Ovary (tissue), 9 donors: ENCODE data around the gene LOXHD1. TPM values are rescaled to one million over a fixed set of nuclear protein-coding genes. Genes with fewer than 3 reads are reported as not detected.

Experiments used
- DNase-seq, 5 donors: peaks; one replicate each; pipeline ENCODE4 v3.0.0-alpha.2; 2019 to 2020
- H3K27ac ChIP-seq, 2 donors: fragments of 200-600 bp; one replicate each; pipeline versions ENCODE4 v1.5.1 to v1.8.0; 2019 to 2022
- H3K27me3 ChIP-seq: fragments of 200-600 bp; one replicate; pipeline ENCODE4 v1.8.0; 2022
- H3K36me3 ChIP-seq: fragments of 200-600 bp; sonication (generic); one replicate; pipeline ENCODE4 v1.5.1; 2019
- H3K4me1 ChIP-seq: one replicate; pipeline ENCODE4 v1.8.1; 2013; ENCODE audit warnings: mild to moderate bottlenecking, moderate library complexity; ENCODE audit not compliant: insufficient read depth
- H3K4me3 ChIP-seq: fragments of 200-600 bp; sonication (generic); one replicate; pipeline ENCODE4 v1.5.1; 2017
- H3K9me3 ChIP-seq, 2 donors: fragments of 200-600 bp in 1 of 2; sonication (generic) in 1 of 2; one replicate each; pipeline versions ENCODE4 v1.5.1 to v1.8.1; 2013 to 2019; ENCODE audit warnings: mild to moderate bottlenecking in 1 of 2, moderate library complexity in 1 of 2
- EP300 ChIP-seq: sonication (generic); formaldehyde crosslinking; IDR thresholded peaks from one replicate; pipeline ENCODE4 v1.6.1; 2017; ENCODE audit warnings: antibody characterized with exemption
- POLR2A ChIP-seq: fragments of 450-650 bp; IDR thresholded peaks from one replicate; pipeline ENCODE4 v1.6.1; 2017; ENCODE audit warnings: antibody characterized with exemption, mild to moderate bottlenecking, moderate library complexity
- WGBS, 3 donors: extraction: QIAGEN DNeasy Blood & Tissue Kit in 1 of 3; methylation state at CpG; one replicate each; pipeline versions ENCODE4 v1.1.5 to v1.1.7; 2013 to 2017; 5-methylcytosine and 5-hydroxymethylcytosine counted together
- intact Hi-C, 4 donors: fragments of 100-400 bp; cut with DNase I; formaldehyde crosslinking; loops; one replicate each; pipeline versions ENCODE4 v1.11.0 to v1.15.1; 2022 to 2023
- polyA plus RNA-seq, 2 donors: library from polyadenylated mRNA; stranded (reverse); fragments of 200-250 nt in 1 of 2; fragments of 350-450 nt in 1 of 2; fragmentation: Illumina TruSeq in 1 of 2; extraction: RNeasy Lipid Tissue Mini Kit (QIAGEN cat#74804) in 1 of 2; gene quantifications; one replicate each; pipeline ENCODE4 v1.2.3, GENCODE V29; 2013 to 2014
- total RNA-seq, 7 donors: library from RNA; depleted of rRNA in 2 of 7; stranded (reverse); fragments of >200 nt in 2 of 7; fragmentation: NEBNext Ultra II Directional in 3 of 7; extraction: Animal tissue kit (Norgen Biotek cat#: 25700) in 3 of 7; gene quantifications; one replicate each; pipeline versions ENCODE4 v1.1.0 to v1.2.4, GENCODE V29; 2016 to 2023
- TF ChIP-seq, protein P1 (sequence below), 3 donors: fragments of 450-650 bp in 2 of 3; fragments of 200-600 bp in 1 of 3; IDR thresholded peaks; one replicate each; pipeline versions ENCODE4 v1.5.1 to v1.8.0; 2016 to 2022; ENCODE audit warnings: antibody characterized with exemption in 3 of 3, mild to moderate bottlenecking in 1 of 3
- donor health status: DM: no; HTN: no; CAD: no; lungs with moderate emphysema.
- donor health status: DM: no; HTN: no; CAD: no.
- donor health status: Bipolar disorder and iron deficiency.
- donor health status: DM: yes; HTN: yes; CAD: no.
- donor health status: DM: no; HTN: no; CAD: no.
- donor health status: DM: yes; HTN: yes; CAD: no.

The LOXHD1 gene
- total and polyA plus RNA-seq, 9 donors: 0.13 to 1.2 (median 0.31) TPM; not detected in 3

DNA sequence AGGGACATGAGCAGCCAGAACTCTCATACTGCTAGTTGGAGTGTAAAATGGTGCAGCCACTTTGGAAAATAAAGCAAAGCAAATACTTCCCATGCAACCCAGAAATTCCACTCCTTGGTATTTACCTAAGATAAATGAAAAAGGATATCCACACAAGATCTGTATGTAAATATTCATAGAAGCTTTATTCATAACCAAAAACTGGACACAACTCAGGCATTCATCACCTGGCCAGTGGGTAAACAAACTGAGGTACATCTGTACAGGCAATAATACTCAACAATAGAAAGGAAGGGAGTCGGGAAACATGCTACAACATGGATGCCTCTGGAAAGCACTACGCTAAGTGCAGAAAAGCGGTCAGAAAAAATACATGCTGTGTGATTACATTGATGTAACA lies 2.5 kb upstream of the LOXHD1 start:
- TF ChIP-seq POLR2A: no peak
- TF ChIP-seq, protein P1, sequence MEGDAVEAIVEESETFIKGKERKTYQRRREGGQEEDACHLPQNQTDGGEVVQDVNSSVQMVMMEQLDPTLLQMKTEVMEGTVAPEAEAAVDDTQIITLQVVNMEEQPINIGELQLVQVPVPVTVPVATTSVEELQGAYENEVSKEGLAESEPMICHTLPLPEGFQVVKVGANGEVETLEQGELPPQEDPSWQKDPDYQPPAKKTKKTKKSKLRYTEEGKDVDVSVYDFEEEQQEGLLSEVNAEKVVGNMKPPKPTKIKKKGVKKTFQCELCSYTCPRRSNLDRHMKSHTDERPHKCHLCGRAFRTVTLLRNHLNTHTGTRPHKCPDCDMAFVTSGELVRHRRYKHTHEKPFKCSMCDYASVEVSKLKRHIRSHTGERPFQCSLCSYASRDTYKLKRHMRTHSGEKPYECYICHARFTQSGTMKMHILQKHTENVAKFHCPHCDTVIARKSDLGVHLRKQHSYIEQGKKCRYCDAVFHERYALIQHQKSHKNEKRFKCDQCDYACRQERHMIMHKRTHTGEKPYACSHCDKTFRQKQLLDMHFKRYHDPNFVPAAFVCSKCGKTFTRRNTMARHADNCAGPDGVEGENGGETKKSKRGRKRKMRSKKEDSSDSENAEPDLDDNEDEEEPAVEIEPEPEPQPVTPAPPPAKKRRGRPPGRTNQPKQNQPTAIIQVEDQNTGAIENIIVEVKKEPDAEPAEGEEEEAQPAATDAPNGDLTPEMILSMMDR (IDR thresholded peaks at IDR 0.05): no peak
- intact Hi-C loops: loop anchor here (5.0 to 10.0 kb wide), 7 partner anchors 372 to 515 kb away; a partner anchor contains a TSS
- Histone ChIP-seq H3K4me1 (no peaks in the 10 kb centered on the region), H3K4me3 (no peak overlapping the region), H3K36me3 (no peaks in the 10 kb centered on the region), H3K9me3 (no peaks in the 10 kb centered on the region), H3K27ac (no peak overlapping the region), H3K27me3 (no peaks in the 10 kb centered on the region)
- DNase-seq: no peak
- WGBS, 3 donors: 85 to 93% (median 88%) methylated on average over 3 of the region's 3 CpGs

DNA sequence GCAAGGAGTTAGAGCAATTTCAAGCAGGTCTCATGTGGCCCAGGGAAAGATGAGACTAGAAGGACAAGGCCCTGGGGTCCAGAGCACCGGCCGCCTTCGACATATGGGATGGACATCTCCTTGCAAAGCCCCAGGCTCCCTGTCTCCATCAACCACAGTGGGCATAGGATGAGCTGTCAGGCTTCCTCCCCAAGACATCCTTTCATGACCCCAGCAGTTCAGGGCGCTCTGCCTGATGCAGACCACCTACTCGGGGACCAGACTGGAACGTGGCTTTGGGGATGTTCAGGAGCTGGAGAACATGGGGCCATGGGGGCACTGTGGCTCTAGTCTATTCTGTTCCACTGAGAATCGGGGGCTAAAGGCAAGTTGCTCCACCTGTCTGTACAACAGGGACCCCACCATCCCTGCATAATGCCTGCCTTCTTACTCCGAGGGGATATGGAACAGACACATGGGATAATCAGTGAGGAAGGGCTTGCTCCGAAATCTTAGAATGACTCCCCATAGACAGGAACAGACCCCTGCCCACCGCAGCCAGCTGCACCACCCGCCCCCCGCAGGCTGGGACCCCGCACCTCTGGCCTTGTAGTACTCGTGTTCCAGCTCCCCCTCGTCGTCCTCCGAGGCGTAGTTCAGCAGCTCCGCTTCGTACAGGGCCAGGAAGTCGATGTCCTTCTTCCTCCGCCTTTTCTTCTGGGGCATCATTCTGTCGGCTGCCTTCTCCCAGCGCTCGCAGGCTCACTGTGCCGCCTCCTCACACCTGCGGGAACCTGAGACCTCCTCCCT lies 500 bp downstream of the LOXHD1 start:
- Histone ChIP-seq H3K9me3 (no peaks in the 10 kb centered on the region), H3K4me3 (no peak overlapping the region), H3K27ac (no peak overlapping the region), H3K36me3 (no peaks in the 10 kb centered on the region), H3K27me3 (no peaks in the 10 kb centered on the region), H3K4me1 (no peaks in the 10 kb centered on the region)
- 67 to 73% (median 70%) methylated on average over 27 of the region's 27 CpGs for WGBS, 3 donors
- intact Hi-C loops: loop anchor here (5.0 to 10.0 kb wide), 7 partner anchors 369 to 512 kb away; a partner anchor contains a TSS
- DNase-seq: no peak
- TF ChIP-seq, protein P1 (IDR thresholded peaks at IDR 0.05): no peak
- TF ChIP-seq EP300 (no peak), POLR2A (no peak)

DNA sequence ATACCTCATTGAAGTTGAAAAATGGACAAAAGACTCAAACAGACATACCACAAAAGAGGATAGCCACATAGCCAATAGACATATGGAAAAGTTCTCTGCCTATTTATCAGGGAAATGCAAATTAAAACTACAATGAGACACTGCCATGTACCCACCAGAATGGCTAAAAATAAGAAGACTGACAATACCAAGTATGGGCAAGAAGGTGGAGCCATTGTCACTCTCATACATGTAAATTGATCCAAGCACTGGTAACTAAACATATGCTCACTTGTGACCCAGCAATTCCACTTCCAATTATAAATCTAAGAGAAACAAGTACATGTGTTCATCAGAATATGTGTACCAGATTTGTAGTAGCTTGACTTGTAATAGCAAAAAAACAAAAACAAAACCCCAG lies 4.6 kb downstream of the LOXHD1 start:
- intact Hi-C loops: loop anchor here (10.0 kb wide), 4 partner anchors 378 to 508 kb away; a partner anchor contains a TSS
- H3K27ac ChIP-seq: no peak overlapping the region
- DNase-seq: no peak

DNA sequence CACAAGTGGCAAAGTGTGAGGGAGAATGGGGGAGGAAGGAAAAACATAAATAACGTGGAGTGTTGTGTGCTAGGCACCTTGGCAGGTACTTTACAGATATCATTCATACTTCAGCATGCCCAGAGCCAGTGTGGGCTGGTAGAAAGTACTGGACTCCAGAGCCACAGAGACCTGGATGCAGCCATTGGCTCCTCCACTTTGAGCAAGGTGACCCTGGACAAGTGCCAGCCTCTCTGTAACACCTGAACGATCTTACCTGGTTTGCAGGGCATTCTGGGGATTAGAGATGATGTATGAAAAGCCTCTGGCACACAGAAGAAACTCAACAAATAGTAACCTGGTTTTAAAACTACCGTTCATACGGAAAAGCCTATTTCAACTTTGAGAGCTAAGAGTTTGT lies 6.3 kb downstream of the LOXHD1 start:
- no peak for DNase-seq

More for the DNA sequence above, 4.6 kb downstream of the LOXHD1 start:
- H3K9me3 ChIP-seq: no peaks in the 10 kb centered on the region
- TF ChIP-seq EP300 (no peak), POLR2A (no peak)
- TF ChIP-seq, protein P1 (IDR thresholded peaks at IDR 0.05): no peak
- no peaks in the 10 kb centered on the region for H3K36me3 ChIP-seq
- no peaks in the 10 kb centered on the region for H3K27me3 ChIP-seq
- H3K4me3 ChIP-seq: no peak overlapping the region
- H3K4me1 ChIP-seq: no peaks in the 10 kb centered on the region

More for the DNA sequence above, 6.3 kb downstream of the LOXHD1 start:
- Histone ChIP-seq H3K27me3 (no peaks in the 10 kb centered on the region), H3K4me1 (no peaks in the 10 kb centered on the region), H3K36me3 (no peaks in the 10 kb centered on the region), H3K4me3 (no peak overlapping the region), H3K9me3 (no peaks in the 10 kb centered on the region), H3K27ac (no peak overlapping the region)
- intact Hi-C loops: loop anchor here (10.0 kb wide), 4 partner anchors 376 to 506 kb away; a partner anchor contains a TSS
- 65 to 72% (median 67%) methylated on average over 4 of the region's 4 CpGs for WGBS, 3 donors
- TF ChIP-seq, protein P1 (IDR thresholded peaks at IDR 0.05): no peak
- TF ChIP-seq POLR2A: no peak
